ENCODE data around the gene PRPF6.

PRPF6 gene

GRCh38 chr20:64064145-64064698, 83.3 kb downstream of the PRPF6 start:
- Histone ChIP-seq H3K27ac (ENCODE audit: low read depth, low read length) (peak overlapping the region; percentile 57), H3K36me3 (ENCODE audit: insufficient read depth, low read length) (no peaks in the 10 kb centered on the region), H3K79me2 (ENCODE audit: control insufficient read depth, insufficient read depth, low read length, unreplicated experiment) (peaks cover 6% of the 10 kb centered on the region), H2AFZ (ENCODE audit: low read length, unreplicated experiment) (no peak overlapping the region), H3K27me3 (ENCODE audit: insufficient read depth, low read length) (no peaks in the 10 kb centered on the region), H3K4me1 (ENCODE audit: control insufficient read depth, insufficient read depth, low read length, unreplicated experiment) (peaks cover 31% of the 10 kb centered on the region), H3K4me3 (ENCODE audit: low read depth, low read length) (peak overlapping the region; percentile 84)

- H3K36me3 ChIP-seq (ENCODE audit: insufficient read depth, low read length): no peaks in the 10 kb centered on the region
- no peak overlapping the region for H3K4me3 ChIP-seq (ENCODE audit: low read depth, low read length)
- peaks cover 31% of the 10 kb centered on the region for H3K4me1 ChIP-seq (ENCODE audit: control insufficient read depth, insufficient read depth, low read length, unreplicated experiment)
- no peak overlapping the region for H2AFZ ChIP-seq (ENCODE audit: low read length, unreplicated experiment)
- no peak overlapping the region for H3K27ac ChIP-seq (ENCODE audit: low read depth, low read length)
- no peaks in the 10 kb centered on the region for H3K27me3 ChIP-seq (ENCODE audit: insufficient read depth, low read length)
- H3K79me2 ChIP-seq (ENCODE audit: control insufficient read depth, insufficient read depth, low read length, unreplicated experiment): peaks cover 6% of the 10 kb centered on the region
Observed at GRCh38 chr20:64065062-64065973, 84.4 kb downstream of the PRPF6 start.

- peaks cover 31% of the 10 kb centered on the region for H3K4me1 ChIP-seq (ENCODE audit: control insufficient read depth, insufficient read depth, low read length, unreplicated experiment)
Observed at GRCh38 chr20:64065974-64066343, 85.0 kb downstream of the PRPF6 start.

GRCh38 chr20:64067005-64067632, 86.2 kb downstream of the PRPF6 start:
- Histone ChIP-seq H3K79me2 (ENCODE audit: control insufficient read depth, insufficient read depth, low read length, unreplicated experiment) (peaks cover 6% of the 10 kb centered on the region), H3K27ac (ENCODE audit: low read depth, low read length) (no peak overlapping the region), H3K27me3 (ENCODE audit: insufficient read depth, low read length) (no peaks in the 10 kb centered on the region), H3K4me3 (ENCODE audit: low read depth, low read length) (no peak overlapping the region), H2AFZ (ENCODE audit: low read length, unreplicated experiment) (no peak overlapping the region), H3K36me3 (ENCODE audit: insufficient read depth, low read length) (no peaks in the 10 kb centered on the region), H3K4me1 (ENCODE audit: control insufficient read depth, insufficient read depth, low read length, unreplicated experiment) (peaks cover 31% of the 10 kb centered on the region)

More at GRCh38 chr20:64065974-64066343, 85.0 kb downstream of the PRPF6 start:
- Histone ChIP-seq H3K36me3 (ENCODE audit: insufficient read depth, low read length) (no peaks in the 10 kb centered on the region), H3K27me3 (ENCODE audit: insufficient read depth, low read length) (no peaks in the 10 kb centered on the region), H3K4me3 (ENCODE audit: low read depth, low read length) (no peak overlapping the region), H3K79me2 (ENCODE audit: control insufficient read depth, insufficient read depth, low read length, unreplicated experiment) (peaks cover 6% of the 10 kb centered on the region), H3K27ac (ENCODE audit: low read depth, low read length) (no peak overlapping the region), H2AFZ (ENCODE audit: low read length, unreplicated experiment) (no peak overlapping the region)

GRCh38 chr20:64067733-64068307, 86.9 kb downstream of the PRPF6 start:
- Histone ChIP-seq H3K27me3 (ENCODE audit: insufficient read depth, low read length) (no peaks in the 10 kb centered on the region), H3K4me3 (ENCODE audit: low read depth, low read length) (no peak overlapping the region), H3K36me3 (ENCODE audit: insufficient read depth, low read length) (no peaks in the 10 kb centered on the region), H3K4me1 (ENCODE audit: control insufficient read depth, insufficient read depth, low read length, unreplicated experiment) (peaks cover 26% of the 10 kb centered on the region), H3K79me2 (ENCODE audit: control insufficient read depth, insufficient read depth, low read length, unreplicated experiment) (peaks cover 6% of the 10 kb centered on the region), H3K27ac (ENCODE audit: low read depth, low read length) (no peak overlapping the region), H2AFZ (ENCODE audit: low read length, unreplicated experiment) (no peak overlapping the region)

- Histone ChIP-seq H3K27me3 (ENCODE audit: insufficient read depth, low read length) (no peaks in the 10 kb centered on the region), H3K27ac (ENCODE audit: low read depth, low read length) (no peak overlapping the region), H3K36me3 (ENCODE audit: insufficient read depth, low read length) (no peaks in the 10 kb centered on the region), H2AFZ (ENCODE audit: low read length, unreplicated experiment) (no peak overlapping the region), H3K79me2 (ENCODE audit: control insufficient read depth, insufficient read depth, low read length, unreplicated experiment) (peaks cover under 1% of the 10 kb centered on the region), H3K4me3 (ENCODE audit: low read depth, low read length) (no peak overlapping the region), H3K4me1 (ENCODE audit: control insufficient read depth, insufficient read depth, low read length, unreplicated experiment) (peaks cover 26% of the 10 kb centered on the region)
Observed at GRCh38 chr20:64068386-64069208, 87.7 kb downstream of the PRPF6 start.

GRCh38 chr20:64069209-64069613, 88.3 kb downstream of the PRPF6 start:
- Histone ChIP-seq H3K27ac (ENCODE audit: low read depth, low read length) (no peak overlapping the region), H3K27me3 (ENCODE audit: insufficient read depth, low read length) (no peaks in the 10 kb centered on the region), H2AFZ (ENCODE audit: low read length, unreplicated experiment) (no peak overlapping the region), H3K4me1 (ENCODE audit: control insufficient read depth, insufficient read depth, low read length, unreplicated experiment) (peaks cover 23% of the 10 kb centered on the region), H3K79me2 (ENCODE audit: control insufficient read depth, insufficient read depth, low read length, unreplicated experiment) (no peaks in the 10 kb centered on the region), H3K36me3 (ENCODE audit: insufficient read depth, low read length) (no peaks in the 10 kb centered on the region), H3K4me3 (ENCODE audit: low read depth, low read length) (no peak overlapping the region)

- no peak overlapping the region for H3K27ac ChIP-seq (ENCODE audit: low read depth, low read length)
- H3K79me2 ChIP-seq (ENCODE audit: control insufficient read depth, insufficient read depth, low read length, unreplicated experiment): no peaks in the 10 kb centered on the region
- H3K4me1 ChIP-seq (ENCODE audit: control insufficient read depth, insufficient read depth, low read length, unreplicated experiment): peaks cover 18% of the 10 kb centered on the region
- H3K27me3 ChIP-seq (ENCODE audit: insufficient read depth, low read length): no peaks in the 10 kb centered on the region
- no peaks in the 10 kb centered on the region for H3K36me3 ChIP-seq (ENCODE audit: insufficient read depth, low read length)
- H2AFZ ChIP-seq (ENCODE audit: low read length, unreplicated experiment): no peak overlapping the region
- no peak overlapping the region for H3K4me3 ChIP-seq (ENCODE audit: low read depth, low read length)
Observed at GRCh38 chr20:64069614-64070243, 88.8 kb downstream of the PRPF6 start.

- H3K36me3 ChIP-seq (ENCODE audit: insufficient read depth, low read length): no peaks in the 10 kb centered on the region
- no peak overlapping the region for H3K4me3 ChIP-seq (ENCODE audit: low read depth, low read length)
- no peak overlapping the region for H3K27ac ChIP-seq (ENCODE audit: low read depth, low read length)
- H3K79me2 ChIP-seq (ENCODE audit: control insufficient read depth, insufficient read depth, low read length, unreplicated experiment): no peaks in the 10 kb centered on the region
- H3K27me3 ChIP-seq (ENCODE audit: insufficient read depth, low read length): no peaks in the 10 kb centered on the region
- no peak overlapping the region for H2AFZ ChIP-seq (ENCODE audit: low read length, unreplicated experiment)
- peaks cover 12% of the 10 kb centered on the region for H3K4me1 ChIP-seq (ENCODE audit: control insufficient read depth, insufficient read depth, low read length, unreplicated experiment)
Observed at GRCh38 chr20:64070244-64070993, 89.5 kb downstream of the PRPF6 start.
